ENCODE measurements around the gene CELA2A.

CELA2A gene

DNA sequence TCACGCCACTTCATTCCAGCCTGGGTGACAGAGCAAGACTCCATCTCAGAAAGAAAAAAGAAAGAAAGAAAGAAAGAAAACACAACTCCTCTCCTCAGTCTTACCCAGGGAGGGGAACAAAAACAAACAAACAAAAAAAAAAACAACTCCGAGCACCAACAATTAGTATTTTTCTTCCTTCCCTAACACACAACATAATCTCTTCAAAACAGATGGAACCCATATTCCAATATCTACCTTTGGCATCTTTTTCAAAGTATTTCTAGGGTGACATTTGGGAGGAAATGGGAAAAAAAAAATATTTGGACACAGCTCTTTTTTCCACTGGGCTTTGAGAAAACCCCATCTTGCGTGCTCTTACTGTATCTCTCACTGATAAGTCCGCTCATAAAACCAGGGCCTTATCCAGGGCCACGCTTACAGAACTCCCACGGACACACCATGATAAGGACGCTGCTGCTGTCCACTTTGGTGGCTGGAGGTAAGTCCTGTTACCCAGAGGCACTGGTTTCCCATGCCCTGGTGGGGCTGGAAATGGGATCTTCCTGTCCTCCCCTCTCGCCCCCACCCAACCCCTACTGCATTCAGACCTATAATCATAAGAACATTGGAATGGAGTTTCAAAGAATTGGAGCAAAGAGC, at the start of gene CELA2A:
Gene CELA2A, plus strand, starts transcription at position 420 of the 642 bp plus-strand sequence. Its CDS starts 22 bp downstream, at position 442.
- DNase-seq (ENCODE audit: low read depth in 2 of 2) = no peak

GRCh38 chr1:15407580-15407979, 49.0 kb upstream of the CELA2A start:
- peak in 1 of 2 donors; percentile 27 for DNase-seq (ENCODE audit: low read depth in 2 of 2)

DNA sequence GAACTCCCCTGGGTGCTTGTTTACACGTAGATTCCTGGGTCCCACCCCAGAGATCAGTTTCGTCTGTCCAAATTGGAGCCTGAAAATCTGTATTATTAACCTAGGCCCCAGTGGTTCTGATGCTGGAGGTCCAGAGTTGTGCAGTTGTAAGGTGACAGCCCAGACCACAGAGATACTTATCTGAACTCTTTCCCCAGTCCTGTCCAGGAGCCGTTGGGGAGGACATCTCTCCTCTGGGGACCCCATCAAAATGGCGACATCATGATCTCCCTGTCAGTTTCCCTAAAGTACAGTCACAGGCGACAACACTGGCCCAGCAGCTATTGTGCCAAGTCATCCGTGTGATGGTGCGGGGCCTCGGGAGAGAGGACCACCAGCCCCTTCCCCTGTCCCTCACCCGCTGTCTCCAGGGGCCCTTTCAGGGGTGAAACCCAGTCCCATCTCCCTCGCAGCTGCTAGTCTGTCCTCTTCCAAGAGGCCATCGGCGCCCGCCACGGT, 47.6 kb upstream of the CELA2A start:
- no peak for DNase-seq (ENCODE audit: low read depth in 2 of 2)

DNA sequence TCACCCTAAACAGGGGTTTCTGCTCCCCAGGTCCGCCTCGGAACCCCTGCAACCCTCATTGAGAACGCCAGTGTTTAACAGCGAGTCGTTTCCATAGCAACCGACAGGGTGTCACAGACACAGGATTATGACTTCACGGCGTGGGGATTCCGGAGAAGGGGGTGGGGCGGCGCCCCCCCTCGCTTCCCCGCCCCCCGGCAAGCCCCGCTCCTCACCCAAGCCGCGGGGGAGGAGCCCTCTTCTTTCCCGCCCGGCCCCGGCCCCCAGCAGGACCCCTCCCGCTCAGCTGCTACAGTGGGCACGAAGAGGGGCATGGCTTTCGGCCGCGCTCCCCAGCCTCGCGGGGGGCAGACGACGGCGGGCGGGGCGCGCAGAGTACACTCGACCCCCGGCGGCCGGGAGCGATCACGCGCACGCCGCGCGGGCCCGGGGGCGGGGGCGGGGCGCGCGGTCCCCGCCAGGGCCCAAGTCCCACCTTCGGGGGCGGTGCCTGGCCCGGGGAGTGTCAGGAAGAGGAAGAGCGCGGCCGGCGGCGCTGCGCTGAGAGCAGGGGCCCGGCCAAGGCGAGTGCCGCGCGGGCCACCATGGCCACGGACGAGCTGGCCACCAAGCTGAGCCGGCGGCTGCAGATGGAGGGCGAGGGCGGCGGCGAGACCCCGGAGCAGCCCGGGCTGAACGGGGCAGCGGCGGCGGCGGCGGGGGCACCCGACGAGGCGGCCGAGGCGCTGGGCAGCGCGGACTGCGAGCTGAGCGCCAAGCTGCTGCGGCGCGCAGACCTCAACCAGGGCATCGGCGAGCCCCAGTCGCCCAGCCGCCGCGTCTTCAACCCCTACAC, 46.9 kb upstream of the CELA2A start, which contains the start of gene EFHD2:
Gene EFHD2, plus strand, starts transcription at position 501 of the 835 bp plus-strand sequence. Its CDS starts 84 bp downstream, at position 585.
- DNase-seq (ENCODE audit: low read depth in 2 of 2) = peak; percentile 84 to 87

DNA sequence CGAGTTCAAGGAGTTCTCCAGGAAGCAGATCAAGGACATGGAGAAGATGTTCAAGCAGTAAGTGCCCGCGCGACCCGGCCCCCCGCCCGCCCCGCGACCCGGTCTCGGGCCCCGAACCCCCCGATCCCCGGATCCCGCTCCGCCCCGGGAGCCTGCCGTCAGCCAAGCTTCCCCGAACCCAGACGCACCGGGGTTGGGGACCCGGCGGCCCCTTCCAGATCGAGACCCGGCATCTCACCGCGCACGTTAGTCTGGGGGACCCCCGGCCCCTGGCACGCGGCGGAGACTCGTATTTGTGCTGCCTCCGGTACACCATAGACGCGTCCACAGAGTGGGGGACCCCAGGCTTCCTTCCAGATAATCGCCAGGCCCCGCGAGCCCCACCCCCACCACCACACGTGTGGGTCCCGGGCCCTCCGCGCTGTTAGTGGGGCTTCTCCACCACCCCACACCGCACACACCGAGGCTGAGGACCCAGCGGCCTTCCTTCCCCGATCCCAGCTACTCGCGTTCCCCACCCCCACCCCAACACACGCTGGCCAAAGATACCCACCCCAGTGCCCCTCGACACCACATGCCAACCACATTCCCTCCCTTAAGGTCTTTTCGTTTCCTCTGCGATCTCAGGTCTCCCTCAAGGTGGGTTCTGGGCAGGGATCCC, 46.2 kb upstream of the CELA2A start:
- no peak for DNase-seq (ENCODE audit: low read depth in 2 of 2)

DNA sequence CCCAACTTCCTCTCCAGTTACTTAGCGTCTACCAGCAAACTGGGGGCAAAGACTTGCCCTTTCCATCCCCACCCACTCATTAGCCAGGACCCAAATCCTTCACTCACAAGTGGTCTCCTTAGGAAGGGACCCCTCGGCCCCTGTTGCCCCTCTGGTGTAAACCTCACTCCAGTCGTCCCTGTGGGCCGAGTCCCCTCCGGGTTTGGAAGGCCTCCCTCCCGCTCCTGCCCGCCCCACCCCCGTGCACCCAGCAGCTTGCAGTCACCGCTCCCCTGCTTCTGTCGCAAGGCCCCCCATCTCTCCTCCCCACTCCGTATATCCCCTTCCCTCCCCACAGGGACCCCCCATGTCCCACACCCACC, 45.7 kb upstream of the CELA2A start:
- no peak for DNase-seq (ENCODE audit: low read depth in 2 of 2)

GRCh38 chr1:15411593-15412137, 44.9 kb upstream of the CELA2A start:
- peak in 1 of 2 donors; percentile 54 for DNase-seq (ENCODE audit: low read depth in 2 of 2)

- peak; percentile 50 to 52 for DNase-seq (ENCODE audit: low read depth in 2 of 2)
These were observed 44.2 kb upstream of the CELA2A start for GRCh38 chr1:15412175-15412800.

GRCh38 chr1:15412843-15413242, 43.7 kb upstream of the CELA2A start:
- no peak for DNase-seq (ENCODE audit: low read depth in 2 of 2)

- DNase-seq (ENCODE audit: low read depth in 2 of 2) = no peak
These were observed 42.7 kb upstream of the CELA2A start for GRCh38 chr1:15413563-15414444.

- no peak for DNase-seq (ENCODE audit: low read depth in 2 of 2)
These were observed 42.0 kb upstream of the CELA2A start for GRCh38 chr1:15414445-15414983.

GRCh38 chr1:15417059-15417934, 39.2 kb upstream of the CELA2A start:
- peak; percentile 60 to 75 for DNase-seq (ENCODE audit: low read depth in 2 of 2)

GRCh38 chr1:15418806-15419515, 37.6 kb upstream of the CELA2A start:
- no peak for DNase-seq (ENCODE audit: low read depth in 2 of 2)

GRCh38 chr1:15420853-15421465, 35.6 kb upstream of the CELA2A start:
- DNase-seq (ENCODE audit: low read depth in 2 of 2) = no peak

DNA sequence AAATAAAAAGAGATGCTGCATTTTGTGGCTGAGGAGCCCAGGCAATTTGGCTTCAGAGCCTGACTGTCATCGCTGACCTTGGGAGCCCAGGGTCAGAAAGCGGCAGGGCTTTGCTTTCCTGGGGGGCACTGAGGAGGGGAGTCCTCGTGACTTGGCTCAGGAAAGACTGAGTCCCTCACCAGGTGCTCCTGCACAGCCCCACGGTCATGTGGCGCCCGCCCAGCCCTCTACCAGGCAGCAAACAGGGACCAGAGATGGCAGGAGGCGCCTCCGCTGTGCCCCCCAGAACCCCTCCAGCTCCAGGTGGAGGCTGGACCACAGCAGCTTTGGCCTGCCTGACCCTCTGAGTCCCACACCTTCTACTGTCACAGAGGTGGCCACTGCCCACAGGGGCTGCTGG, 33.7 kb upstream of the CELA2A start:
- DNase-seq (ENCODE audit: low read depth in 2 of 2) = no peak

DNA sequence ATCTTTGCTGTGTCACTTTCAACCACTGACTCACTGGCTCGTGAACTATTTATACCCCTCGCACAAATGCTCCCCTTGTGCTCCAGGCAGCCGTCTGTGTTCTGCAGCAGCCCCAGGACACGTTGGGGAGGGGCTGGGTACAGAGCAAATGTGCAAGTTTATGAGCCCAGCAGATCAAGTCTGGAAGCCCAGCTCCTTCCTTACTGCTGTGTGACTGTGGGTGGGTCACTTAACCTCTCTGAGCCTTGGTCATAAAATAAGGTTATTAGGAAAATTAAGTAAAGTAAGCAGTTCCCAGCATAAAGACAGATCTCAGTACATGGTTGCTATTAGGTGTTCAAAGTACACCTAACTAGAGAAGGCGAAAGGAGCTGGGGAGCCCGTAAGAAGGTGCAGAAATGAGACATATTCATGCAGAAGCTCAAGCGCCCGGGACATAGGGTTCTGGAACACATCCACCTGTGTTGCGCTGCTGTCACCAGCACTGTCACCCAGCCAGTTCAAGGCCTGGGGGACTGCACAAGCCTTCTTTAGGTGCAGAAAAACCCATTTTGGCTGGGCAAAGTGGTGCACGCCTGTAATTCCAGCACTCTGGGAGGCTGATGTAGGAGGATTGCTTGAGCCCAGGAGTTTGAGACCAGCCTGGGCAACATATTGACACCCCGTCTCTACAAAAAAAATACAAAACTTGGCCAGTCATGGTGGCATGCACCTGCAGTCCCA, 33.0 kb upstream of the CELA2A start:
- DNase-seq (ENCODE audit: low read depth in 2 of 2) = no peak

DNA sequence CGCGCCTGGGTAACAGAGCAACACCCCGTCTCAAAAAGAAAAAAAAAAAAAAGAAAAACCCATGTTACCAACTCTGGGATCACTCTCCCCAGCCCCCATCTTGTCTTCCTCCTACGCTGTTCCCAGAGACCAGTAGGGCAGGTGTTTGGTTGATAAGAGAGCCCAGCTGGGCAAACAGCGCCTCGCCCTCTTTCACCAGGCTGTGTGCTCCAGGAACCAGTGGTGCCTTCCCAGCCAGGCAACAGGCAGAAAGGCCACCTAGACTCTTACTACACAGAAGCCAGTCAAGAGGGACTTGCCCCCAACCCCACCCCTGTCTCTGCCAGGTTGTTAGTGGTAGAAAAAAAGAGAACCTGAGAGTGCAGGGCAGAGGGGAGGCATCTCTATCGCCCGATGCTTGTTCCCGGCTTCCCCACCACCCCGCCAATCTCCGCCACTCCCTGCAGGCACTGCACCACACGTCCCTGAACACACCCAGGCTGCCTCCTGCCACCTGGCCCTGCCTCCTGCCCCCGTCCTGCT, 32.3 kb upstream of the CELA2A start:
- no peak for DNase-seq (ENCODE audit: low read depth in 2 of 2)

Data from stimulated activated CD8-positive, alpha-beta memory T cell treated with anti-CD3 and anti-CD28 coated beads, Interleukin-7, amount 100 ng/mL, for 4 hours (primary cell).